Activated T-cell treated with anti-CD3 and anti-CD28 coated beads, Interleukin-2, amount 50 U/mL, for 24 hours (primary cell): ENCODE results near the gene CDH4.

ENCODE experiments used
- DNase-seq: peaks from one replicate; pipeline ENCODE4 v3.0.0-alpha.2; 2020
- H3K27ac Mint-ChIP-seq: 2 replicates; pipeline ENCODE4 v1.8.0; 2020; ENCODE audit warnings: mild to moderate bottlenecking, mixed read lengths
- H3K27me3 Mint-ChIP-seq: 2 replicates; pipeline ENCODE4 v1.8.0; 2020; ENCODE audit warnings: mixed read lengths
- H3K36me3 Mint-ChIP-seq: 2 replicates; pipeline ENCODE4 v1.8.0; 2020; ENCODE audit warnings: low read depth, mixed read lengths
- H3K4me1 Mint-ChIP-seq: 2 replicates; pipeline ENCODE4 v1.8.0; 2020; ENCODE audit warnings: low read depth, mixed read lengths
- H3K4me3 Mint-ChIP-seq: 2 replicates; pipeline ENCODE4 v1.8.0; 2020; ENCODE audit warnings: mild to moderate bottlenecking, moderate library complexity, mixed read lengths
- H3K9me3 Mint-ChIP-seq: 2 replicates; pipeline ENCODE4 v1.8.0; 2020; ENCODE audit warnings: mixed read lengths

CDH4 gene

GRCh38 chr20:61561111-61561830 is 309.2 kb downstream of the CDH4 start:
- DNase-seq, result no peak
- no peaks in the 10 kb centered on the region for H3K27me3 Mint-ChIP-seq
- H3K4me3 Mint-ChIP-seq, result no peak overlapping the region
- no peaks in the 10 kb centered on the region for H3K36me3 Mint-ChIP-seq
- no peaks in the 10 kb centered on the region for H3K9me3 Mint-ChIP-seq
- no peak overlapping the region for H3K27ac Mint-ChIP-seq
- no peaks in the 10 kb centered on the region for H3K4me1 Mint-ChIP-seq

GRCh38 chr20:61562491-61562890 is 310.4 kb downstream of the CDH4 start:
- DNase-seq, result no peak
- Mint-ChIP-seq H3K4me1 (no peaks in the 10 kb centered on the region), H3K4me3 (no peak overlapping the region), H3K36me3 (no peaks in the 10 kb centered on the region), H3K9me3 (no peaks in the 10 kb centered on the region), H3K27me3 (no peaks in the 10 kb centered on the region), H3K27ac (no peak overlapping the region)

GRCh38 chr20:61562897-61563504 is 310.9 kb downstream of the CDH4 start:
- Mint-ChIP-seq H3K9me3 (no peaks in the 10 kb centered on the region), H3K27me3 (no peaks in the 10 kb centered on the region), H3K36me3 (no peaks in the 10 kb centered on the region), H3K27ac (no peak overlapping the region), H3K4me3 (no peak overlapping the region), H3K4me1 (no peaks in the 10 kb centered on the region)
- no peak for DNase-seq

DNA sequence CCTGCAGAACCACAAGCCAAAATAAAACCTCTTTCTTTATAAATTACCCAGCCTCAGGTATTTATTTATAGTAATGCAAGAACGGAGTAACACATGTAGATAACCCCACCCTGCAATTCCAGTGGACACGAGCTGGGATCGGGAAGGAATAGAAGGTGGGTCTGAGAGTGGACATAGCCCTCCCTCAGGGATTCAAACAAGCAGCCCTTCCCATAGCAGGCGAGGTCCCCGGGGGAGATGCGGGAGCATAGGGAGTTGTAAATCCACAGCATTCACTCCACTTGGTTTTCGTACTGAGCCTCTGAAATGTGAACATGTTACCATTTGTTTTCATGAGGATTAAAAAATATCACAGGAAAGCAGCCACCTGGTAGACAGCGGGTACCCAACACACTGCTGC is 312.6 kb downstream of the CDH4 start:
- H3K4me3 Mint-ChIP-seq, result no peak overlapping the region
- H3K27ac Mint-ChIP-seq, result no peak overlapping the region
- H3K4me1 Mint-ChIP-seq, result no peaks in the 10 kb centered on the region
- no peaks in the 10 kb centered on the region for H3K36me3 Mint-ChIP-seq
- no peak for DNase-seq
- H3K27me3 Mint-ChIP-seq, result no peaks in the 10 kb centered on the region
- peaks cover 2% of the 10 kb centered on the region for H3K9me3 Mint-ChIP-seq

DNA sequence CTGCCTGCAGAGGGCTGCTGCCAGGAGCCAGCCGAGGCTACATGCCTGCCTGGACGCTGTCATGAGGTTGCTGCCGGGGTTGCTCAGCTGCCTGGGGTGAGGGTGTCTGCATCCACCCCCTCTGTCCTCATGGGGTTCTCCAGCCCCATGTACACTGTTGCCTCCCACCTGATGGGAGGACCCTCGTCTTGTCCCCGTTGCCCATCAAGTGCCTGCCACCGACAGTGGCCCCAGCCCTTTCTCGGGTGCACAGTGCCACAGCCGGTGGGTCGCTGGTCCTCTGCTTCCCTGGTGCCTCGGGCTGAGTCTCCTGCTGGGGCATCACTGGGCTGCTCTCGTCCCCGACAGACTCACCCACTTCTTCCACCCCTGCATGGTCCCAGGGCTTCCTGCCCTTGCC is 313.7 kb downstream of the CDH4 start:
- Mint-ChIP-seq H3K27ac (no peak overlapping the region), H3K4me1 (no peaks in the 10 kb centered on the region), H3K27me3 (no peaks in the 10 kb centered on the region), H3K4me3 (no peak overlapping the region), H3K36me3 (no peaks in the 10 kb centered on the region), H3K9me3 (peaks cover 2% of the 10 kb centered on the region)
- no peak for DNase-seq

- Mint-ChIP-seq H3K27ac (no peak overlapping the region), H3K27me3 (no peaks in the 10 kb centered on the region), H3K9me3 (peaks cover 2% of the 10 kb centered on the region), H3K36me3 (no peaks in the 10 kb centered on the region), H3K4me3 (no peak overlapping the region), H3K4me1 (no peaks in the 10 kb centered on the region)
- DNase-seq, result no peak
Observed at GRCh38 chr20:61566691-61567090, 314.6 kb downstream of the CDH4 start.

DNA sequence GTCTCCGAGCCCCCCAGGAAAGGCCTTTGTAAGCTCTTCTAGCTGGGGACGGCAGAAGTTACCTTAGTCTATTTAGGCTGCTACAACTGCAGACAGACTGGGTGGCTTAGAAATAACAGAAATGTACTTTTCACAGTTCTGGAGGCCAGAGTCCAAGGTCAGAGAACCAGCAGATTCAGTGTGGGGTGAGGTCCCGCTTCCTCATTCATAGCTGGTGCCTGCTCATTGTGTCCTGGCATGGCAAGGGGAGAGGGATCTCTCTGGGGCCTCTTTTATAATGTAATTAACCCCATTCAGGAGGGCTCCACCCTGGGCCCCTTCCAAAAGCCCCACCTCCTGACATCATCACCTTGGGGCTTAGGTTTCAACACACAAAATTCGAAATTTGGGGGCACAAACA is 315.1 kb downstream of the CDH4 start:
- DNase-seq, result no peak
- Mint-ChIP-seq H3K4me3 (no peak overlapping the region), H3K9me3 (peaks cover 2% of the 10 kb centered on the region), H3K27me3 (no peaks in the 10 kb centered on the region), H3K4me1 (no peaks in the 10 kb centered on the region), H3K27ac (no peak overlapping the region), H3K36me3 (no peaks in the 10 kb centered on the region)

GRCh38 chr20:61569825-61570224 is 317.8 kb downstream of the CDH4 start:
- Mint-ChIP-seq H3K9me3 (peaks cover 2% of the 10 kb centered on the region), H3K4me1 (no peaks in the 10 kb centered on the region), H3K4me3 (no peak overlapping the region), H3K27ac (no peak overlapping the region), H3K27me3 (no peaks in the 10 kb centered on the region), H3K36me3 (no peaks in the 10 kb centered on the region)
- DNase-seq, result no peak

- Mint-ChIP-seq H3K4me1 (no peaks in the 10 kb centered on the region), H3K36me3 (no peaks in the 10 kb centered on the region), H3K27ac (no peak overlapping the region), H3K9me3 (peaks cover 2% of the 10 kb centered on the region), H3K27me3 (no peaks in the 10 kb centered on the region), H3K4me3 (no peak overlapping the region)
- DNase-seq, result no peak
Observed at GRCh38 chr20:61570646-61571195, 318.7 kb downstream of the CDH4 start.

GRCh38 chr20:61571221-61571620 is 319.2 kb downstream of the CDH4 start:
- Mint-ChIP-seq H3K4me3 (no peak overlapping the region), H3K27ac (no peak overlapping the region), H3K4me1 (no peaks in the 10 kb centered on the region), H3K9me3 (peaks cover 2% of the 10 kb centered on the region), H3K36me3 (no peaks in the 10 kb centered on the region), H3K27me3 (no peaks in the 10 kb centered on the region)
- no peak for DNase-seq

GRCh38 chr20:61571916-61572711 is 320.1 kb downstream of the CDH4 start:
- DNase-seq, result no peak
- Mint-ChIP-seq H3K27me3 (no peaks in the 10 kb centered on the region), H3K4me3 (no peak overlapping the region), H3K36me3 (no peaks in the 10 kb centered on the region), H3K27ac (no peak overlapping the region), H3K9me3 (peaks cover 2% of the 10 kb centered on the region), H3K4me1 (no peaks in the 10 kb centered on the region)

DNA sequence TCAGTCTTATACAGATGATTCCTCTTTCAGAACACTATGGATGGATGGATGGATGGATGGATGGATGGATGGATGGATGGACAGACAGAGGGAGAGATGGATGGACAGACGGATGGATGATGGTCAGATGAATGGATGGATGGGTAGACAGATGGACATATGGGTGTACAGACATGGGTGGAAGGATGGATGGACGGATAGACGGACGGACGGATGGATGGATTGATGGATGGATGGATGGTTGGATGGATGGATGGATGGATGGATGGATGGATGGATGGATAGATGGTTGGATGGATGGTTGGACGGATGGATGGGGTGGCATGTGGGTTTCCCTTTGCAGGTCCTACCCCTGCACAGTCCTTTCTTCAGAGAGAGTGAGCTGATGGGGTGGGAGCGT is 320.7 kb downstream of the CDH4 start:
- H3K4me1 Mint-ChIP-seq, result no peaks in the 10 kb centered on the region
- DNase-seq, result no peak
- no peak overlapping the region for H3K4me3 Mint-ChIP-seq
- H3K27me3 Mint-ChIP-seq, result no peaks in the 10 kb centered on the region
- peaks cover 2% of the 10 kb centered on the region for H3K9me3 Mint-ChIP-seq
- no peak overlapping the region for H3K27ac Mint-ChIP-seq
- no peaks in the 10 kb centered on the region for H3K36me3 Mint-ChIP-seq

GRCh38 chr20:61573415-61574305 is 321.6 kb downstream of the CDH4 start:
- no peaks in the 10 kb centered on the region for H3K27me3 Mint-ChIP-seq
- no peak overlapping the region for H3K4me3 Mint-ChIP-seq
- peaks cover 2% of the 10 kb centered on the region for H3K9me3 Mint-ChIP-seq
- H3K27ac Mint-ChIP-seq, result no peak overlapping the region
- no peak for DNase-seq
- H3K4me1 Mint-ChIP-seq, result no peaks in the 10 kb centered on the region
- no peaks in the 10 kb centered on the region for H3K36me3 Mint-ChIP-seq
